Measurements from ENCODE around the gene SULF2.
"Not testable (repeated sequence)": the region's sequence is repeated elsewhere in the genome, so short reads cannot be mapped to it uniquely, and the experiment has no call there.

Gene SULF2

GRCh38 chr20:47804224-47804825 lies 19.0 kb upstream of the SULF2 start:
- DNase-seq = not testable (repeated sequence)

DNA sequence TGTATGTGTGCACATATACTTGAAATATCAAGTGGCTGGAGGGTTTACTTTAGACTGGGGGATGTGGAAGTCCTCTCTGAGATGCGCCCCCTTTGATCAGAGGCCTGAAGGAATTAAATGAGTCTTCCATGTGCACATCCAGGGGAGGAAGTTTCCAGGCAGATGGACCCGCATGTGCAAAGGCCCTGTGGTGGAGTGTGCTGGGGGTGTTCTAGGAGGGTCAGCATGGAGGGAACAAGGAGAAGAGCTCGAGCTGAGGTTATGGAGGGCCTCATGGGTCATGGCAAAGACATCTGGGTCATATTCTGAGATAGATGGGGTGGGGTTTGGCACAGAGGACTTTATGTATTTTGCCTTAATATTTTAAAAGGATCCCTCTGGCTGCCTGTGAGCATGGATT lies 17.7 kb upstream of the SULF2 start:
- DNase-seq = no peak

DNA sequence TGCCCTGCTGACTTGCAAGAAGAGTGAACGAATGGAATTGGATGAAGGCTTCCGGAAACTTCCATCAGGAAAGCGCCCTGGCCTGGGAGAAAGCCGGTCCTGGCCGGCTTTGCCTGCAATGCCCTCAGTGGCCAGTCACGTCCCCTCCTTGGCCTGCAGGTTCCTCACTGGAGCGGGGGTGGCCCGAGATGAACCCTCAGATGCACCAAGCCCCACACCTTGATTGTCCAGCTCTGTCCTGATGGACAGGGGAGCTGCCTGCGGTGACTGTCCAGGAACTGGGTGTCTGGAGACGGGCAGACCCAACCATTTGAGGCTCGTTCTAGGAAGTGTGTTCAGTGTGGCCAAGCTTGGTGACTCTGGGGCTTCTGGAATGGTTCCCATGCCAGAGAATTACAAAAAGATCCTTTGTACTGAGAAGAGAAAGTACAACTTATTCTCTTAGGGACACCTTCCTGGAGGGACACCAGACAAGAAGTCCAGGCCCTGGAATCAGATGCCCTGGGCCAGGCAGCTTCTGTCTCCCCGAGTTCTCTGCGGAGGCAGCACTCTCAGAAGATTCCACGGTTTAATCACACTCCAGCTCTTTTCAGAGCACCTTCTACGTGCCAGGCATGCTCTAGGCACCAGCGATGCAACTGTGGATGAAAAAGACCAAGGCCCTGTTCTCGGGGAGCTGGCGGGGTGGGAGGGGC lies 17.1 kb upstream of the SULF2 start:
- DNase-seq = no peak

DNA sequence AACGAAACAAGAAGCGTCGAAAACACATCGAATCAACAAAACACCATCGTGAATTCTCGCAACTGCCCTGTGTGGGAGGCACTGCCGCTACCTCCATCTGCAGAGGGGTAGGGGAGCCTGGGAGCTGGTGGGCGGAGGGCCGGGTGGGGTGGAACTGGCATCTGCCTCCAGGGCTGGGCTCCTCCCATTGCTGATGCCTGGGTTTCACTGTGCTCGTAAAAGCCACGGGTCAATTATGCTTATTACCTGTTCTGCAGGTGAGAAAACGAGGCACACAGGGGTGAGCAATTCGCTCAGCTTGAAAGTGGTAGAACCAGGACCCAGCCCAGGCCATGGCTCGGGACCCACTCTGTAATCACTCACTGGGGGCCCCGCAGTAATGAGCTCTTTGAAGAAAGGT lies 16.5 kb upstream of the SULF2 start:
- no peak for DNase-seq

DNA sequence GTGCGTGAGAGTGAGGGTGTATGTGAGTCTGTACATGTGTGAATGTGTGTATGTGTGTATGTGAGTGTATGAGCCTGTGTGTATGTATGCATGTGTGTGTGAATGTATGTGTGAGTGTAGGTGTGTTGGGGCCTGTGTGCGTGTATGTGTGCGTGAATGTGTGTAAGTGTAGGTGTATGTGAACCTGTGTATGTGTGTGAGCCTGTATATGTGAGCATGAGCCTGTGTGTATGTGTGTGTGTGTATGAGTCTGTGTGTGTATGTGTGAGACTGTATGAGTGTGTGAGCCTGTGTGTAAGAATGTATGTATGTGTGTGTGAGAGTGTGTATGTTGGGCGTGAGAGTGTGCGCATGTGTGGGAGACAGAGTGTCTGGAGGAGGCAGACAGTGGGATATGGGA lies 15.8 kb upstream of the SULF2 start:
- no peak for DNase-seq

DNA sequence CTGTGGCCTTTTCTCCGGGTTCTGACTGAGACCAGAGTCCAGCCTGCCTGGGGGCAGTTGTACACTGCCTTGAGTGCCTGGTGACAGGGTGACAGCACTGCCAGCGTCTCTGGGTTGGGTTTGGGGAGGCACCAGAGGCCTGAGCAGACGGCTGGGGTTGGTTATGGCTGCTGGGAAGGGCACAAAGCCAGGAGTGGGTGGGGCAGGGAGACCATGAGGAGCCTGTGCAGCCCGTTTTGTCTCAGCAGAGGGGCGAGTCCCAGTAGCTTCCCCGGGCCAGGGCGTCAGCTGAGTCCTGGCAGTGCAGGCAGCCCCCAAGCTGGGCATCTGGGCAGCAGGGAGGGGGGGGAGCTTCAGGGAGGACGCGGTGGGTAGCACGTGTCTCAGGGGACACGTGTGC lies 15.3 kb upstream of the SULF2 start:
- no peak for DNase-seq

DNA sequence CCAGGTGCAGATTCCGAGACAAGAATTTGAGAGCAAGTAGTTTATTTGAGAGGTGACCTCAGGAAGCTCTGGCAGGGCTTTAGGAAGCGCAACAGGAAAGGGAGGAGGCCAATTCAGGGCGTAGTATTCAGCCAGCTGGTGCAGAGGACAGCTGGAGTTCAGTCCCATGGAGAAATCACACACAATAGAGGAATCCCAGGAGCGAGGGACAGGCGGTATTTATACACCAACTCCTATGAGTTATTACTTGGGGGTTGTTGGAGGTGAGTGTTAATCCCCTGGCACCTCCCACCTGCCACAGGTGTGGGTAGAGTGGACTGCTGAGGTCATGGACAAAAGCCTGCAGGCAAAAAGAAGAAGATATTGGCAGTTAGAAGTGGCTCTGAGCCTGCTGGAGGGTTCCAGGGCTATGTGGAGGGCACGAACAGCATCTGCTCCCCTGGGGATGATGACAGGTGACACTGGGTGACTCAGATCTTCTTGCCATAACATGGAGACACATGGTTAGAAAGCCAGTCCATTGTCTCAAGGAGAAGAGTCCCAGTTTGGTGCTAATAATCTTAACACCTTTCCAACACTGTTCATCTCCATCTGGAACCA lies 13.9 kb upstream of the SULF2 start:
- DNase-seq = no peak

DNA sequence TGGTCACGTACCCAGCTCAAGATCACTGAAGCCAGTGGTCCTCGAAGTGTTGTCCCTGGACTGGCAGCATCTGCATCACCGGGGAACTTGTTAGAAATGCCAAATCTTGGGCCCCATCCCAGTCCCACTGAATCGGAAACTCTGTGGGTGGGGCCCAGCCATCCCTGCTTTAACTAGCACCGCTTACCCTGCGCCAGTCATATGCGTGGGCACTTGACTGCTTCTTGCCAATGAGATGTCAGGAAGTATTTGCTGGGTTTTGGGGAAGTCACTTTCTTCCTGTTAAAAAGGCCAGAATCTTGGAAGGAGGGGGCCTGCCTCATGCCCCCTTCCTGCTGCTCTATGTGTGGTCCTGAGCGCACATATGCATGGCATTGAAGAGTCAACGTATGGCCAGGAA lies 11.7 kb upstream of the SULF2 start:
- DNase-seq = no peak

- DNase-seq = no peak
Observed at GRCh38 chr20:47795214-47795907, 10.1 kb upstream of the SULF2 start.

- DNase-seq = not testable (repeated sequence)
Observed at GRCh38 chr20:47794264-47794663, 9.0 kb upstream of the SULF2 start.

DNA sequence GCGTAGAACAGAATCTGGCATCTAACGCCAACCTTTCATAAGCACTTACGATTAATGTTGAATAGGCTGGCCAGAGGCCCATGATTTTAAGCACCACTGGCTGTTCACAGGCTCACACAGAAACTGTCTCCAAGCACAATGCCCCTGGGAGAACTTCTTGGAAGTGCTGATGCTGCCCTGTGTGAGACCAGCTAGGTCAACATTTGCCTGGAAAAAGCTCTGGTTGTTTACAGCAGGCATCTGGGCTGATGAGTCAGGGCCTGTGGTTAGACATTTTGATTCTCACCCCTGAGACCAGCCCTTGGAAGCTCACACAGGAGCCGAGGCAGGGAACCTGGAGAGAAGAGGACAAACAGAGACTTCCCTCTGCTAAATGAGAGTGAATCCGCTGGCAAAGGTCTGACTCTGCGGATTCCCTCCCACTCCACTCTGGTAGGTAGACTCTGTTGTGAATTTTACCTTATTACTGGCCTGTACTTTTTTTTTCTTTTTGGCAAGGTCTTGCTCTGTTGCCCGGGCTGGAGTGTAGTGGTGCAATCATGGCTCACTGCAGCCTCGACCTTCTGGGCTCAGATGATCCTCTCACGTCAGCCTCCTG lies 6.8 kb upstream of the SULF2 start:
- DNase-seq = no peak

GRCh38 chr20:47791084-47791599 lies 5.9 kb upstream of the SULF2 start:
- no peak for DNase-seq

- DNase-seq = no peak
Observed at GRCh38 chr20:47790580-47790965, 5.3 kb upstream of the SULF2 start.

GRCh38 chr20:47789764-47790579 lies 4.7 kb upstream of the SULF2 start:
- DNase-seq = no peak

DNA sequence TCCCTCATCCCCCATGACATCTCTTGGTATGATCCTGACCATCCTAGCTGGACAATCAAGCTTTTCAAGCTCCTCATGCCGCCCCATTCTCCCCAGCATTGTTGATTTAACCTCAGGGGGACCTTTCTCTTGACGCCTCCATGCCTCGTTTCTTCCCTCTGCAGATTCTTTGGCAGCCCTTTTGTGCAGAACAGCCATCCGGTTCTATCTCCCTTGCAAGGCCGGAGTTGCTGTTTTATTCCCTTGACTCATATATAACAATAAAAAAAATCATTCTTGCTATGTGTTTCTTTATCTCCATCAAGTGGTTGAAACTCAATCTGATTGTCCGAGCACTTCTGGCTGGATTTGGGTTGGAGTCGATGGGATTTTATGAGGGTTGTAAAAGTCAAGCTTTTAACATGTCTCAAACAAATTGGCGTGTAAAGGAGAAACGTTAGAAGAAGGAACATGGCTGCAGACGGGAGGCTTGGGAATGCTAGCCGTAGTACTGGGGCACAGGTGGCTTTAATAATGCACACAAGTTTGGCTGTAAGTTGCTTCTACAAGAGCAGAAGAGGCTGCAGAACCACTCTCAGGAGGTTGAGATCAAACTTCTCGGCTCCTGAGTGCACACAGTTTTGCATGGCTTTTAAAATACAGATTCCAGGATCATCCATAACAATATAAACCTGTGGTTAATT lies 3.9 kb upstream of the SULF2 start:
- no peak for DNase-seq

DNA sequence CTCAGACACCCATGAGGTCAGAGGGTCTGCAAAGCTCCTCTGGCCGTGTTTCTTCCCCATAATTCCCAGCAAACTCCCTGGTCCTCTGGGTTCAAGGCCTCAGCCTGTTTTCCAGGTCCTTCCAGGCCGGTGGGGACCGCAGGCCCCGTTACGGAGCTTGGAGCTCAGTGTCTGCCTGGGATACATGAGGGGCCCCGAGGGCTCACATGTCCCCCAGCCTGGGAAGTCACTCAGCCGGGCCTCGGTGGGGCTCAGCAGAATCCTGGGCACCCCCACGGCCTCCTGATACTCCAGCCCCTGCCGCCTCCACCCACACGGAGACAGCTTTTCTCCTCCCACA lies 3.4 kb upstream of the SULF2 start:
- DNase-seq = no peak

DNA sequence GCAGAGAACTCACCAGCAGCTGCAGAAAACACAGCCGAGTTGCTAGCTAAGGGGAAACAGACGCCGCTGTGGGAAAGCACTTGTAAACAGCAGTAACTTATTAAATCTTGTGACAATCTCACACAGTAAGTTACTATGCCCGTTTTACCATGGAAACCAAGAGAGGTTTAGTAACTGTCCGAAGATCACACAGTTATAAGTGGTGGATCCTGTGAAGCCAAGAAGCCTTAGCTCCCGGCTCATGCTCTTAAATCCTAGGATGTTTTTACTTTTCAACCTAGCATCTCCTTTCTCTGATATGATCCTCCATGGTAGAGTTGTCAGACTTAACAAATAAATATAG lies 1.5 kb upstream of the SULF2 start:
- DNase-seq = no peak

- peak; percentile 32 for DNase-seq
Observed at GRCh38 chr20:47785854-47786764, 828 bp upstream of the SULF2 start.

GRCh38 chr20:47784599-47785310 lies 526 bp downstream of the SULF2 start:
- no peak for DNase-seq

All from stimulated activated CD4-positive, alpha-beta T cell treated with anti-CD3 and anti-CD28 coated beads, Interleukin-15, amount 100 ng/mL, for 24 hours (primary cell).